IPS-NIHi7 (cell line): ENCODE data around the gene AMIGO2.
"Not testable (repeated sequence)": the region's sequence is repeated elsewhere in the genome, so short reads cannot be mapped to it uniquely, and the experiment has no call there.

ENCODE experiments used
- DNase-seq: peaks from one replicate; pipeline ENCODE4 v3.0.0; 2012; ENCODE audit warnings: mixed read lengths; ENCODE audit errors: extremely low spot score

The AMIGO2 gene

DNA sequence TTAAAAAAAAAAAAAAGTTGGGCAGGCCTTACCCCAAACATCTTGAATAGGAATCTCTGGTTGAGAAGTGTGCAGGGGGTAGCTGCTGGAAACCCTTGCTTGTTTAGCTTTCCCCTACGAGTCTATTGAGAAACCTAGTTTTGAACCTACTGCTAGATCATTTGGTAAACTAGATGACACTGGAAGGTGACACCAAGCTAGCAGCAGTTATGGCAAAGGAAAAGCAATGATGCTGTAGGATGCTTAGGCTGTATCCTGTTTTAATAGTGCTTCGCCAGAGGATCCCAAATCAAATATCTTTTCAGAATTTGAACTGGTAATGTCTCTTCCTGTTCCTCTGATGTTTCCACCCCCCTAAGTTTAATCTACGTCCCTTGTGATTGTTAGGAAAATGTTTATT lies 5.8 kb downstream of the AMIGO2 start:
- no peak for DNase-seq

DNA sequence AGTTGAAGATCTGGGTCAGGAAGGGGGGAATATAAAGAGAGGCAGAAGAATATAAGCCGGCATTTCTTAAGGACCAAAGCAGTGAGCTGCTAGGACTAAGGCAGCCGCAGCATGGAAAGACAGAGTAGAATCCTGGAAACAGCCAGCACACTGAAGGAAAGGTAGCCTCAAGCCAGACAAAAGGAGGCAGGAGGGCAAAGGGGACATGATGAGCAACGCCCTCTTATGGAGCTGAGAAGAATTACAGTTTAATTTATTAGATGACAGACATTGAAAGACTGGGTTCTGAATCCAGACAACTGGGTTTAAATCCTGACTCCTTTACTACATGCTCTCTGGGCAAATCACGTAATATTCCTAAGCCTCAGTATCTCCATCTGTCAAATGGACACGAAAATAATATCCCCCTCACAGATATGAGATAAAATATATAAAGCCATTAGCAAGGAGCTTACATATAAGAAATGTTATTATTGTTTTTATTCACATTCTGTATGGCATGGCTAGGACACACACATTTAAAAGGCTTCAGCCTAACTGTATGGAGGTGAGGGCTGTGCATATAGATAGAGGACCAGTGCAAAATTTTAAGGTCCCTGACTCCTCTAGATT lies 8.4 kb downstream of the AMIGO2 start:
- peak; percentile 61 for DNase-seq

DNA sequence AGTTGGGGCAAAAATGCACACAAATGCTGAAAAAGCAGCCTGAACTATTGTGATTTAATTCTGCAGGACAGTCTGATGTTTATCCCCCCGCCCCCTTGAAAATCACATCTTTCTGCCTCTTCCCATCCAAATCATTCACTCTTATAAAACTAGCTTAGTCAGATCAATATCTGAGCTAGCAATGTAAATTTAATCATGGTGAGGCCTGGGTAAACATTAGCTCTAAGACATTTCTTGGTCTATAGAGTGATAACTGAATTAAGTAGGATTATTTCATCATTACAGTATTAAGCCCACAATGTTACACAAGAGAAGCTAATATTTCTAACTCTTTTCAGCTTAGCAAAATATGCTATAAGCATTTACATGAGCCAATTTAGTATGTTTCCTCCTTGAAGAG lies 9.4 kb downstream of the AMIGO2 start:
- DNase-seq: no peak

DNA sequence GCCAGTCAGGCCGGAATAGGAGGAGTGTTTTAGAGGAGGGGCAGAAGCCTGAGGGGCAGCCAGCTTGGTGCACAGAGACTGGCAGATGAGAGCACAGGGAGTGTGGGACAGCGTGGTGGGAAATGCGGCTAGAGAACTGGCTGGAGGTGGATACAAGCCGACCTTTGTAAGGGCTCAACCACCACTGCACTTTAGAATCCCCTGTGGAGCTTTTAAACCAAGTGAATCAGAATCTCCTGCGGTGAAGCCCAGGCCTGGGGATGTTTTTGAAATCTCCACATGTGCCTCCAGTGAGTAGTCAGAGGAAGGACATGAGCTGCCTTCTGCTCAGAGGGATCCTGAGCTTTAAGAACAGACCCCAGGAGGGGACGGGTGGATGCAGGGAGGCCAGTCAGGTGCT lies 11.2 kb downstream of the AMIGO2 start:
- DNase-seq: peak; percentile 44

DNA sequence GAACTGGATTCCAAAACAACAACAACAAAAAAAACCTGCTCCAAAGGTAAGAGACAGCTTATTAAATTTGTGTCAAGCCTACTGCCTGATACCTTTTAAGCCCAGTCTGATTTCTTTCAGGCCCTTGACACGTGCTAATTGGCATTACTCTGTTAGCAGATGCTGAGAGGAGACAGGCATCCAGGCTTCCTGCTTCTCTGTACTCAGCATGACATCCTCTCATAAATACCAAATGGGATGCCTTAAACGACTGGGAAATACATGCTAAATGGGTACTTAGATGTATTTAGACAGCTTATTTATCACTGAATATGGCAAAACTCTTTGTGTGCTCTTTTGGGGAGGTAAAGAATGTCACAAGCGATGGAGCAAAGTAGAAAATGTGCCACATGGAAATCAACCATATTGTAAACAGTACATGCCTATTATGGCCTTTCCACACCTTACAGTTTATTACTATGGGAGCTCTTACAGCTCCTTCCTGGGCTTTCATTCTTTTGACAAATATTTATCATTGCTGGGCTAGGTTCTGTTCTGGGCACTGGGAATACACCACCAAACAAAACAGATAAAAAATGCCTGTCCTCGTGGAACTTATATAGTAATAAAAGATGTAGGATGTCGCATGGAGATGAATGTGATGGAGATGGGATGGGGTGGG lies 11.9 kb downstream of the AMIGO2 start:
- no peak for DNase-seq

DNA sequence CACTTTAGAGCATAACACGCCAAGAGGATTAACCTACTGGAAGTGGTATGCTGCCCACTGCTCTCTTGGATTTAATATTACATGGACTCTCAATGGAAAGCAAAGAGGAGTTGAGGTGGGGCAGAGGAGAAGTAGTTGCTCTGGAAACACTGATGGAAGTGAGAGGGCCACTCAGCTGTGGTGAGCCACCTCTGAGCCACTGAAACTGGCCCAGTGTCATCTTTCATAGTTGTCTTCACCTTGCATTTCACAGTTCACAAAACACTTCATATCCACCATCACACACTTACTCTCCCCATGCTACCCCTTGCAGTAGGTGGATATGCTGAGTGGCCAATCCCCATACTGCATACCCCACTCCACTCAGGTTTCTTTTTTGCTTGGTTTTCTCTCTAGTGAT lies 12.6 kb downstream of the AMIGO2 start:
- DNase-seq: no peak

DNA sequence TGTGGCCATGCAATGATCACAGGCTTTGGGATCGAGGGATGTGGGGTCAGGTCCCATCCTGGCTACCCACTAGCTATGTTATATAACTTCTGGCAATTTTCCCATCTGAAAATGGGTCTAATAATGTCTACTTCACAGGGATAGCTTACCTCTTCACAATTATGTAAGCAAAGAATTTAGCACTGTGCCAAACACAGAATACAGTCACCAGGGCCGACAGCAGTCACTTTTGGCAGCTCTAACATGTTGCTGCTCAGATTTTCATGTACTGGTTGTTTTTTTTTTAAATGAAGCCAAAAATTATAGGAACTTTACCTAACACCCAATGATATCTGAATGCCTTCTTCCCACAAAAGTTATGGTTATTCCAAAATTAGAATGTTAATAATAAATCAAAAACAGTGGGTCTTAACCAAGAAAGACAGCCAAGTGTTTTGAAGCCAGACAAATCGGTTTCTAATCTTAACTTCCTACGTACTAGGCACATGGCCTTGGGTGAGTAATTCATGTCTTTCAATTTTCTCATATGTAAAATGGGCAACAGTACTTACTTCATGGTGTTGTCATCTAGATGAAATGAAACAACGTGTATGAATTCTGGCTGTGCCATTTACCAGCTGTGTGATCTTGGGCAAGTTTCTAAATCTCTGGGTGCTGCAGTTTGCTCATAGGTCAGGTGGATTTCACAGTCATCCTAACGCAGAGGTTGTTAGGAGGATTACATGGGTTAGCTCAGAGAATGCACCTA lies 13.3 kb downstream of the AMIGO2 start:
- DNase-seq: no peak

DNA sequence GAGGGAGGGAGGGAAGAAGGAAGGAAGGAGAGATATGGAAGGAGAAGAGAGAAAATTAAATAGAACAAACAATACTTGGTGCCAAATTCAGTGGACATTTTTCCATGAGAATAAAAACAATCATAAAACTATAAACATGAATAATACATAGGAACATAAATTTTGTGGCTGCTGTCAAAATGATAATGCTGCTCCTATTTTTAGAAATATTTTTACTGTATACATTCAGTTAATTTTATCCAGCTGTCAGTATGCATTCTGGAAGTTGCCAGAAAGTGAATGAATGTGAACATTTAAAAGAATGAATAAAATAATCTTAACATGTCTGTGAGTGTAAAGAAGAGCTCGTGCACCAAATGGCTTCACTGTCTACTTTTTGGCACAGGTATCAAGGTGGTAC lies 14.2 kb downstream of the AMIGO2 start:
- no peak for DNase-seq

DNA sequence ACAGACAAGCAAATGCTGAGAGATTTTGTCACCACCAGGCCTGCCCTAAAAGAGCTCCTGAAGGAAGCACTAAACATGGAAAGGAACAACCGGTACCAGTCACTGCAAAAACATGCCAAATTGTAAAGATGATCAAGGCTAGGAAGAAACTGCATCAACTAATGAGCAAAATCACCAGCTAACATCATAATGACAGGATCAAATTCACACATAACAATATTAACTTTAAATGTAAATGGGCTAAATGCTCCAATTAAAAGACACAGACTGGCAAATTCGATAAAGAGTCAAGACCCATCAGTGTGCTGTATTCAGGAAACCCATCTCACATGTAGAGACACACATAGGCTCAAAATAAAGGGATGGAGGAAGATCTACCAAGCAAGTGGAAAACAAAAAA lies 21.1 kb downstream of the AMIGO2 start:
- not testable (repeated sequence) for DNase-seq

DNA sequence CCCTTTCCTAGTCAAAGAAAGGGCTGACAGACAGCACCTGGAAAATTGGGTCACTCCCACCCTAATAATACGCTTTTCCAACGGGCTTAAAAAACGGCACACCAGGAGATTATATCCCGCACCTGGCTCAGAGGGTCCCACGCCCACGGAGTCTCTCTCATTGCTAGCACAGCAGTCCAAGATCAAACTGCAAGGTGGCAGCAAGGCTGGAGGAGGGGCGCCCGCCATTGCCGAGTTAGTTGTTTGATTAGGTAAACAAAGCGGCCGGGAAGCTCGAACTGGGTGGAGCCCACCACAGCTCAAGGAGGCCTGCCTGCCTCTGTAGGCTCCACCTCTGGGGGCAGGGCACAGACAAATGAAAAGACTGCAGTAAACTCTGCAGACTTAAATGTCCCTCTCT lies 22.8 kb downstream of the AMIGO2 start:
- not testable (repeated sequence) for DNase-seq

DNA sequence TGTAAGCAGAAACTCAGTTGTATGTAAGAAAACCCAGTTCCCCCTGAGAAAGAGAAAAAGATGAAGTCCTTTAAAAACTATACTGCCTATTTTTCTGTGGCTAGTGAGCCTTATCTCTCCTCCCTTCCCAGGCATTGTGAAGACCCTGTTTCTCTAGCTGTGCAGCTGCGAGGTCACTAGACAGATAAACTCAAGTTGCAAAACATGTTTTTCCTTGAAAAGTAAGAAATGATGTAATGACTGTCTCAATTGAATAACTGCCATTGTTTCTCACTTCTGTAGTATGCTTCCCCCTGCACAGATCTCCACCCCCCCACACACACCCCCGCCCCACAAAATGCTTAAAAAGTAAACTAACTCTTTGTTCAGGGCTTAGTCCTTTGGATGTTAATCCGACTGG lies 23.9 kb downstream of the AMIGO2 start:
- DNase-seq: not testable (repeated sequence)

DNA sequence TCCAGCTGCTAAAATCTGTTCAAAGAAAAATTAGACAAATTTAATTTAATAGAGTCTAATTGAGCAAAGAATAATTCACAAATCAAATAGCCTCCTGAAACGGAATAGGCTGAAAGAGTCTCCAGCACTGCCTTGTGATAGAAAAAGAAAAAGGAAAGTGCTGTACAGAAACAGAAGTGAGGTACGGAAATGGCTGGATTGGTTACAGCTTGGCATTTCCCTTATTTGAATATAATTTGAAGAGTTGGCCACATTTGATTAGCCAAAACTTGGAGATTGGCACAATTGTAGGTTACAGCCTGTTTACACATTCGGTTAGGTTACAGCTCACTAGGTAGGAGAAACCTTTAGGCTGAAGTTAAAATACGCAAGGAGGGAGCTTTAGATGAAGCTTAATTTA lies 25.1 kb downstream of the AMIGO2 start:
- no peak for DNase-seq

DNA sequence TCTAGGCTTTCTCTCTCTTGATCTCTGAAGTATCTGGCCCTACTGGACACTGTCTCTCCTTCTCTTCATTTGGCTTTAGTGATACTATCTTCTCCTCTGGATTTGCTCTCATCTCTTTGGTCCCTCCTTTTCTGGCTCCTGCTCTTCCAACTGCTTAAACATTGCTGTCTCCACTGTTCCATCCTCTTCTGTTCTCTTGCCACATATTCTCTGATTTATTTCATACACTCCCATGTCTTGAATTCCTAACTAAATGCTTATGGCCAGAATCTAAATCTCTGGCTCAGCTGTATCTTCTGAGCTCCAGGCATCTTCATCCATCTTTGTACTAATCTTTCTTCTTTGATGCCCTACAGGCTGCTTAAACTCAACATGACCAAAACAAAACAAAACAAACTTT lies 25.8 kb downstream of the AMIGO2 start:
- DNase-seq: no peak

DNA sequence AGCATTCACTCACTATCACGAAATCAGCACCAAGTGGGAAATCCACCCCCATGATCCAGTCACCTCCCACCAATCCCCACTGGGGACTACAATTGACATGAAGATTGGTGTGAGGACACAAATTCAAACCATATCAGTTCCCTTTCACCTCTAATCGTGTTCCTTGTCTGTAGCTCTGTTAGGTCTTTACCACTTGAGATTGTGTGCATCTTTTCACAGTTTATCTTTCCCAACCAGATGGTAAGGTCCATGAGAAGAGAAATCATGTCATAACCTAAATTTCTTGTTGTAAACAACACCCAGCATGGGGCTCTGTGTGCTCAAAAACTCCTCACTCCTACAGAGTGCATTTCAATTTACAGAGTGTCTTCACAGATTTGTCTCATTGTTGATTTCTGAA lies 27.5 kb downstream of the AMIGO2 start:
- no peak for DNase-seq

DNA sequence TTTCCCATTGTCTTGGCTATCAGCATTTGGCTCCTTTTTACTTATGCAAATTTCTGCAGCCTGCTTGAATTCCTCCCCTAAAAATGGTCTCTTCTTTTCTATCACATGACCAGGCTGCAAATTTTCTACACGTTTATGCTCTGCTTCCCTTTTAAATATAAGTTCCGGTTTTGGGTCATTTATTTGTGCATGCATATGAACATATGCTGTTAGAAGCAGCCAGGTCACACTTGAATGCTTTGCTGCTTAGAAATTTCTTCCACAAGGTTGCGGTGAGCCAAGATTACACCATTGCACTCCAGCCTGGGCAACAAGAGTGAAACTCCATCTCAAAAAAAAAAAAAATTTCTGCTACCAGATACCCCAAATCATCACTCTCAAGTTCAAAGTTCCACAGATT lies 28.5 kb downstream of the AMIGO2 start:
- not testable (repeated sequence) for DNase-seq

DNA sequence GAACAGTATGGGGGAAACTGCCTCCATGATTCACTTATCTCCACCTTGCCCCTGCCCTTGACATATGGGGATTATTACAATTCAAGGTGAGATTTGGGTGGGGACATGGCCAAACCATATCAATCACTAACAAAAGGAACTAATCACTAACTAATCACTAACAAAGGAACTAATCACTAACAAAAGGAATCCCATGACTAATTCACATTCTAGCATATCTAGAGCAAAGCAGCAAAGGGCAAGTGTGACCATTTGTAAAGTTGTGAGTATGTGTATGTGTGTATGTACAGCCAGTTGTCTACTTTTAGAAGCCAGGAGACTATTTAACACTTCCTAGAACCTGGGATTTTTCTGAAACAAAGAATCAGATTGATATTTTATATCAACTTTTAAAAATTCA lies 31.2 kb downstream of the AMIGO2 start:
- no peak for DNase-seq

DNA sequence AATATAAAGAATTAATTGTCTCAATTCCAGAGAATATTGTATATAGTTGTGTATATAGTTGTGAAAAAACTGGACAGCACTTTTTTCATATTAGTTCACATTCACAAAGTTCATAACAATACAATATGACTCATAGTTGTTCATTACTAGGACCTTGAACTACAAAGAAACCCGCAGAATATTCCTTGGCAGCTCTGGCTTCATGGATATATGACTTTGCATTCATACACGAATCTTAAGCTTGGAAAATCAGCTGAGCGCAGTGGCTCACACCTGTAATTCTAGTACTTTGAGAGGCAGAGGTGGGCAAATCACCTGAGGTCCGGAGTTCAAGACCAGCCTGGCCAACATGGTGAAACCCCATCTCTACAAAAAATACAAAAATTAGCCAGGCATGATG lies 38.4 kb downstream of the AMIGO2 start:
- DNase-seq: no peak

DNA sequence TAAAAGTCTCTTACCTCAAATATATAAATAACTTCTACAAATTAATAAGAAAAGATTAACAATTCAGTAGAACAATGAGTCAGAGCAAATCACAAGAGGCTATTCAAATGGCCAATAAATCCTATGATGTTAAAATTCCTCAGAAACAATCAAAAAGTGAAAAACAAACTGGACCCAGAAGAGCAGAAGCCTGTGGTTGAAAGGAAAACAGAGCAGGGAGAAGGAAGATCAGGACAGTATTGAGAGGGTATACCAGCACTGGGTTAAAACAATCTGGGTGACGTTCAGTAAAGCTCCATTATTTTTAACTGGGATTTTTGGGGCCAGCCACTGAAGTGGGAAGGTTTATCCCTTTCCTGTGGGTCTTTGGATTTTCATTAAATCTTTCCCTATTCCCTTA lies 40.0 kb downstream of the AMIGO2 start:
- no peak for DNase-seq

DNA sequence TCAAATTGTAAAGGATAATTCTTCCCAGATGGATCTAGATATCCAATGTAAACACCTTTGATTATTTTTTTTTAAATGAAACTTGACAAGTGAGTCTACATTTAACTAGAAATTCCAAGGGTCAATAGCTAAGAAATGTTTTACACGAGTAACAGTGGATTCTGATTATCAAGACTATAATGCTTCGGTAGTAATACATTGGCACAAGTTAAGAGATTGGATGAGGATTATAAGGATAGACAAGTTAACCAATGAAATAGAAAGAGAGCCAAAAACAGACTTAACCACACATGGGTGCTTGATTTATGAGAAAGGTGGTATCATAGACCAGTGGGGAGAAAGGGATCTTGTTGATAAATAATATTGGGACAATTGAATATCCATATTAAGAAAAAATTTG lies 40.7 kb downstream of the AMIGO2 start:
- DNase-seq: no peak

DNA sequence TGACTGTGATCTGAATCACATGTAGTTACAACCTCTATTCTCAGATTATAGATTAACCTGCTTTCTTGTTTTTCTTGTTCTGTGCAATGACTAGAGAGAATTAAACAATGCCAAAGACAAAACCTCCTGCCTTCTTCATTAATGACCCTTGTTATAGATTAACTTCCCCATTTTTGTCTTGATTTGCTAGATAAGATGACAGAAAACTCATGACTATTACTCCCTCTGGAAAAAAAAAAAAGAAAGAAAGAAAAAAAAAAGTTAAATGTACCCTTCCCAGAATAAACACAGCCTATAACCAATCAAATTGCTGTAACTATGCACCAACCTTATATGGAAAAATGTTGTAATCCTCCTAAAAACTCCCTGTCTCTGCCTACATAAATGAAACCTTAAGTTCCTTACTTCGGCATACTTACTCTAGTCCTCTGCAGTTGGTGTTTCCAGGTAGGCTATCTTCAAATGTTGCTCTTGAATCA lies 41.5 kb downstream of the AMIGO2 start:
- DNase-seq: no peak

DNA sequence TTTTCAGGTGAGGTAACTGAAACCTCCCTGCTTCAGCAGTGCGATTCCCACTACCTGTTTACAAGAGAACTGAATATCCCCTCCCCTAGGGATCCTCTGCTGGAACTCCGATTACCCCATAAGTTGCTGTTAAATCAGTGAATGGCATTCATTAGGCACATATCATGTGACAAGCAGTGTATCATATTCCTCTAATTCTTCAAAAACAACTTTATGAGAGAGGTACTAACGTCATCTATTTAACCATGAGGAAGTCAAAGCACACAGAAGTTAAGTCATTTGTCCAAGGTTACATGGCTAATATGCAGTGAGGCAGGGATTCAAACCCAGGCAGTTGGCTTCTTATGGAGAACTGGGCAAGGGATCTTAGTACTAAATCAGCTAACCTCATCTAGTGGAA lies 44.3 kb downstream of the AMIGO2 start:
- no peak for DNase-seq

DNA sequence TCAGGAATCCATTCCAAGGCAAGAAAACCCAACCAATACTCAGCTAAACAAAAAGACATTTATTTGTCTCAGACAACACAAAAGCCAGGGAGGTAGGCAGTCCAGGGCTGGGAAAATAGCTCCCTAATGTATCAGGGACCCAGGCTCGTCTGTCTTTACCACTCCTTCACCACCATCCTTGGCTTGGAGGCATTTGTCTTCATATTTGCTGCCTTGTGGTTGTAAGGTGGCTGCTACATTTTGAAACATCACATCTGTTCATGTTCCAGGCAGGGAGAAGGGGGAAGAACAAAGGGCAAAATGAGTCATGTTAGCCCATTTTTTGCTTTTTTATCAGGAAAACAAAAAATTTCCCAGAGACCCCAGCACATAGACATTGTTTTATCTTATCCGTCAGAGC lies 45.1 kb downstream of the AMIGO2 start:
- no peak for DNase-seq
